Renal cortex interstitium (tissue), 11 donors: ENCODE data around the gene TSEN34. TPM values are rescaled to one million over a fixed set of nuclear protein-coding genes. Genes with fewer than 3 reads are reported as not detected.
"Not testable (repeated sequence)": the region's sequence is repeated elsewhere in the genome, so short reads cannot be mapped to it uniquely, and the experiment has no call there.

Source experiments
- DNase-seq, 11 donors: peaks; one replicate each; pipeline ENCODE4 v3.0.0-alpha.2; 2013; ENCODE audit warnings: low read depth in 9 of 11, low spot score in 4 of 11; ENCODE audit errors: extremely low read depth in 1 of 11
- polyA plus RNA-seq, 3 donors: library from polyadenylated mRNA; unstranded; fragments of 120-200 nt; gene quantifications; one replicate each; pipeline ENCODE4 v1.2.1, GENCODE V29; 2013; ENCODE audit not compliant: insufficient read length in 3 of 3

The TSEN34 gene
- polyA plus RNA-seq, 3 donors: 46.2 to 63.2 (median 60.2) TPM

- not testable (repeated sequence) for DNase-seq
Observed at GRCh38 chr19:54242646-54243045, 51.5 kb downstream of the TSEN34 start, which contains the start of gene LILRA6. TSS of gene LILRA6 (minus strand) at chr19:54242790.

DNA sequence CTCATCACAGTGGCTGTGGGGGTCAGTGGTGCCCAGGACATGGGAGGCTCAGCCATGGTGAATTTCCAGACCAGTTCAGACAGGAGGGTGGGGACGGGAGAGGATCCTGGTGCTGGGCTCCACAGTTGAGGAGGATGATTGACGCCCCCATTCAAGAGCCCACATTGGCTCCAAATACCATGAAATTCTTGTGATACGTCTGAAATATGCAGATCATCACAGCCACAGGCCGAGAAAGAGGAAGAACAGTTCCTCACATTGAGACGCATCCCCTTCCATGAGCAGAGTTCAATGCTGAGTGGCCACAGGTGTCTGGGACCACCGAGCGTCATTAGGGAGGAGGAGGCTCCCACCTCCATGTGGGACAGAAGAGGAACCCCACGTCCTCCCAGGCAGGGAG, 52.7 kb downstream of the TSEN34 start:
- DNase-seq: not testable (repeated sequence)

Other genes starting within 250 kb of the TSEN34 start
- gene CACNG8, start 228.4 kb upstream of the TSEN34 start, polyA plus RNA-seq: under 1 TPM; 0.20 to 0.51 (median 0.23) TPM
- under 1 TPM; 0.73 to 1.00 (median 0.85) TPM for gene CACNG6, start 199.7 kb upstream of the TSEN34 start, polyA plus RNA-seq
- gene VSTM1, start 127.4 kb upstream of the TSEN34 start, polyA plus RNA-seq: under 1 TPM in 1 of 3 donors, not detected in 2; 0.27 TPM
- under 1 TPM in 2 of 3 donors, not detected in 1; 0.17 to 0.20 TPM for gene TARM1, start 109.9 kb upstream of the TSEN34 start, polyA plus RNA-seq
- under 1 TPM; 0.11 to 0.42 (median 0.27) TPM for gene OSCAR, start 90.5 kb upstream of the TSEN34 start, polyA plus RNA-seq
- gene NDUFA3, start 88.5 kb upstream of the TSEN34 start, polyA plus RNA-seq: 100 to 1,000 TPM in 2 of 3 donors, 10 to 100 TPM in 1; 84.6 to 151 (median 147) TPM
- gene TFPT, start 75.7 kb upstream of the TSEN34 start, polyA plus RNA-seq: 10 to 100 TPM; 12.0 to 19.3 (median 18.8) TPM
- 10 to 100 TPM; 68.0 to 82.8 (median 73.0) TPM for gene PRPF31, start 75.6 kb upstream of the TSEN34 start, polyA plus RNA-seq
- 10 to 100 TPM; 66.6 to 75.4 (median 75.4) TPM for gene CNOT3, start 53.5 kb upstream of the TSEN34 start, polyA plus RNA-seq
- gene LENG1, start 31.6 kb upstream of the TSEN34 start, polyA plus RNA-seq: 10 to 100 TPM in 1 of 3 donors, 1 to 10 TPM in 2; 7.5 to 10.5 (median 9.8) TPM
- gene TMC4, start 18.1 kb upstream of the TSEN34 start, polyA plus RNA-seq: 10 to 100 TPM; 20.1 to 50.0 (median 29.2) TPM
- 10 to 100 TPM; 56.8 to 85.9 (median 80.3) TPM for gene MBOAT7, start 1.7 kb upstream of the TSEN34 start, polyA plus RNA-seq
- 1,000 to 10,000 TPM; 1,235 to 1,695 (median 1,501) TPM for gene RPS9, start 9.6 kb downstream of the TSEN34 start, polyA plus RNA-seq
- 1 to 10 TPM; 1.0 to 3.8 (median 1.5) TPM for gene LILRB3, start 31.7 kb downstream of the TSEN34 start, polyA plus RNA-seq
- under 1 TPM; 0.44 to 0.85 (median 0.47) TPM for gene LILRA6, start 51.5 kb downstream of the TSEN34 start, polyA plus RNA-seq
- 1 to 10 TPM; 1.4 to 3.7 (median 2.3) TPM for gene LILRB5, start 66.0 kb downstream of the TSEN34 start, polyA plus RNA-seq
- gene LILRB2, start 89.8 kb downstream of the TSEN34 start, polyA plus RNA-seq: 1 to 10 TPM in 2 of 3 donors, under 1 TPM in 1; 0.84 to 2.8 (median 1.7) TPM
- 1 to 10 TPM in 1 of 3 donors, under 1 TPM in 2; 0.42 to 1.7 (median 0.70) TPM for gene LILRA5, start 121.9 kb downstream of the TSEN34 start, polyA plus RNA-seq
- under 1 TPM in 1 of 3 donors, not detected in 2; 0.11 TPM for gene LILRA4, start 147.9 kb downstream of the TSEN34 start, polyA plus RNA-seq
- gene LAIR1, start 173.6 kb downstream of the TSEN34 start, polyA plus RNA-seq: 1 to 10 TPM; 3.3 to 5.9 (median 5.3) TPM
- gene TTYH1, start 224.2 kb downstream of the TSEN34 start, polyA plus RNA-seq: 10 to 100 TPM in 1 of 3 donors, 1 to 10 TPM in 2; 7.7 to 13.5 (median 8.0) TPM